ENCODE measurements around the gene SHCBP1L. TPM values are rescaled to one million over a fixed set of nuclear protein-coding genes. Genes with fewer than 3 reads are reported as not detected.
A peak's percentile ranks its signal among the peaks of the same experiment; 100 is the strongest.

The SHCBP1L gene
- total RNA-seq, 2 donors from 2014 or later: not detected

GRCh38 chr1:182965096-182965495, 12.1 kb upstream of the SHCBP1L start:
- no peaks in the 10 kb centered on the region for H3K36me3 ChIP-seq
- H3K9me3 ChIP-seq: no peaks in the 10 kb centered on the region
- H3K4me1 ChIP-seq: no peaks in the 10 kb centered on the region
- no peaks in the 10 kb centered on the region for H3K27me3 ChIP-seq
- no peak overlapping the region for H3K4me3 ChIP-seq
- no peak overlapping the region for H3K27ac ChIP-seq
- no peak overlapping the region for H3K9ac ChIP-seq (ENCODE audit: low read depth in 2 of 2, low read length in 2 of 2)
- intact Hi-C loops (cut with DNase I): no loop called here
- no peak for TF ChIP-seq CTCF (IDR thresholded peaks at IDR 0.05)
- DNase-seq: no peak

- Histone ChIP-seq H3K4me3 (no peak overlapping the region), H3K27me3 (no peaks in the 10 kb centered on the region), H3K27ac (no peak overlapping the region), H3K4me1 (no peaks in the 10 kb centered on the region), H3K36me3 (no peaks in the 10 kb centered on the region), H3K9ac (ENCODE audit: low read depth in 2 of 2, low read length in 2 of 2) (peak overlapping the region in 1 of 2 donors; percentile 21), H3K9me3 (no peaks in the 10 kb centered on the region)
- TF ChIP-seq CTCF (IDR thresholded peaks at IDR 0.05): peak; percentile 72
- DNase-seq: peak; percentile 52
- intact Hi-C loops (cut with DNase I): loop anchor here (2.0 to 5.0 kb wide), 3 partner anchors 60 to 320 kb away; partner anchors contain the start of gene LAMC1
Measured at GRCh38 chr1:182962554-182963115, 9.7 kb upstream of the SHCBP1L start.

GRCh38 chr1:182960046-182960445, 7.1 kb upstream of the SHCBP1L start:
- no peaks in the 10 kb centered on the region for H3K9me3 ChIP-seq
- no peak overlapping the region for H3K9ac ChIP-seq (ENCODE audit: low read depth in 2 of 2, low read length in 2 of 2)
- H3K4me1 ChIP-seq: no peaks in the 10 kb centered on the region
- H3K36me3 ChIP-seq: no peaks in the 10 kb centered on the region
- H3K4me3 ChIP-seq: no peak overlapping the region
- TF ChIP-seq CTCF (IDR thresholded peaks at IDR 0.05): no peak
- no peak for DNase-seq
- intact Hi-C loops (cut with DNase I): loop anchor here (5.0 kb wide), 2 partner anchors 62 to 267 kb away; partner anchors contain the start of gene LAMC1
- H3K27ac ChIP-seq: no peak overlapping the region
- no peaks in the 10 kb centered on the region for H3K27me3 ChIP-seq

- no peak overlapping the region for H3K4me3 ChIP-seq
- H3K27me3 ChIP-seq: no peaks in the 10 kb centered on the region
- no peak overlapping the region for H3K27ac ChIP-seq
- no peak for TF ChIP-seq CTCF (IDR thresholded peaks at IDR 0.05)
- no peaks in the 10 kb centered on the region for H3K4me1 ChIP-seq
- H3K36me3 ChIP-seq: no peaks in the 10 kb centered on the region
- intact Hi-C loops (cut with DNase I): no loop called here
- DNase-seq: no peak
- no peak overlapping the region for H3K9ac ChIP-seq (ENCODE audit: low read depth in 2 of 2, low read length in 2 of 2)
- no peaks in the 10 kb centered on the region for H3K9me3 ChIP-seq
Measured at GRCh38 chr1:182957902-182958395, 5.0 kb upstream of the SHCBP1L start.

GRCh38 chr1:182956708-182957365, 3.9 kb upstream of the SHCBP1L start:
- Histone ChIP-seq H3K27me3 (no peaks in the 10 kb centered on the region), H3K9ac (ENCODE audit: low read depth in 2 of 2, low read length in 2 of 2) (no peak overlapping the region), H3K27ac (no peak overlapping the region), H3K4me1 (no peaks in the 10 kb centered on the region), H3K9me3 (no peaks in the 10 kb centered on the region), H3K4me3 (no peak overlapping the region), H3K36me3 (no peaks in the 10 kb centered on the region)
- DNase-seq: no peak
- intact Hi-C loops (cut with DNase I): no loop called here
- no peak for TF ChIP-seq CTCF (IDR thresholded peaks at IDR 0.05)
